Liver (tissue), 3 donors: ENCODE measurements around the gene ATG14.

Experiments
- ATF3 ChIP-seq: IDR thresholded peaks from 2 replicates; pipeline ENCODE4 v1.6.1; 2016; ENCODE audit warnings: antibody characterized with exemption
- CTCF ChIP-seq: fragments of 150-350 bp; IDR thresholded peaks from 2 replicates; pipeline ENCODE4 v1.5.1; 2017; ENCODE audit warnings: improper control_type of control experiment, low read depth, low read length; ENCODE audit not compliant: missing input control
- EGR1 ChIP-seq, 2 donors: IDR thresholded peaks; 2 replicates each; pipeline ENCODE4 v1.6.1; 2016 to 2018; ENCODE audit warnings: antibody characterized with exemption in 2 of 2, low read depth in 2 of 2
- FOXA1 ChIP-seq: IDR thresholded peaks from 2 replicates; pipeline ENCODE4 v1.6.1; 2016; ENCODE audit warnings: antibody characterized with exemption
- HNF4A ChIP-seq, 2 donors: conservative IDR thresholded peaks; 2 replicates each; pipeline ENCODE4 v1.6.1; 2016; ENCODE audit warnings: antibody characterized with exemption in 2 of 2, mild to moderate bottlenecking in 2 of 2
- HNF4G ChIP-seq: IDR thresholded peaks from 2 replicates; pipeline ENCODE4 v1.6.1; 2016; ENCODE audit warnings: antibody characterized with exemption
- JUND ChIP-seq, 2 donors: IDR thresholded peaks; 2 replicates each; pipeline ENCODE4 v1.6.1; 2016; ENCODE audit warnings: antibody characterized with exemption in 2 of 2
- NR2F2 ChIP-seq: IDR thresholded peaks from 2 replicates; pipeline ENCODE4 v1.6.1; 2016; ENCODE audit warnings: antibody characterized with exemption
- REST ChIP-seq: IDR thresholded peaks from 2 replicates; pipeline ENCODE4 v1.6.1; 2016; ENCODE audit warnings: antibody characterized with exemption, mild to moderate bottlenecking
- RXRA ChIP-seq, 2 donors: IDR thresholded peaks; 2 replicates each; pipeline ENCODE4 v1.6.1; 2017 to 2018; ENCODE audit warnings: antibody characterized with exemption in 2 of 2, mild to moderate bottlenecking in 1 of 2
- TAF1 ChIP-seq: conservative IDR thresholded peaks from 2 replicates; pipeline ENCODE4 v1.6.1; 2016; ENCODE audit warnings: antibody characterized with exemption, mild to moderate bottlenecking
- TF ChIP-seq, protein P1 (sequence below): IDR thresholded peaks from 2 replicates; pipeline ENCODE4 v1.6.1; 2016; ENCODE audit warnings: antibody characterized with exemption
- donor health status: healthy.
- donor health status: healthy.

GRCh38 chr14:55386037-55386808, 25.4 kb downstream of the ATG14 start:
- TF ChIP-seq, protein P1, sequence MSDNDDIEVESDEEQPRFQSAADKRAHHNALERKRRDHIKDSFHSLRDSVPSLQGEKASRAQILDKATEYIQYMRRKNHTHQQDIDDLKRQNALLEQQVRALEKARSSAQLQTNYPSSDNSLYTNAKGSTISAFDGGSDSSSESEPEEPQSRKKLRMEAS: no peak
- no peak for TF ChIP-seq CTCF
- no peak for TF ChIP-seq HNF4G
- TF ChIP-seq REST: no peak
- TF ChIP-seq JUND (IDR thresholded peaks at IDR 0.05): no peak
- TF ChIP-seq ATF3: no peak
- no peak for TF ChIP-seq RXRA (IDR thresholded peaks at IDR 0.05)
- TF ChIP-seq HNF4A (conservative IDR thresholded peaks at IDR 0.05): no peak
- TF ChIP-seq FOXA1: no peak
- TF ChIP-seq TAF1: no peak
- TF ChIP-seq EGR1 (IDR thresholded peaks at IDR 0.05; ENCODE audit: low read depth in 2 of 2): no peak
- TF ChIP-seq NR2F2: no peak
